GM12878 (cell line): ENCODE data around the gene COL20A1. TPM values are rescaled to one million over a fixed set of nuclear protein-coding genes. Genes with fewer than 3 reads are reported as not detected.

Source experiments
- ASH2L ChIP-seq: fragments of 300-600, 200-600 bp; sonication (generic); IDR thresholded peaks from 2 replicates; pipeline ENCODE4 v1.6.1; 2017; ENCODE audit warnings: low read depth, mild to moderate bottlenecking, borderline replicate concordance
- ATF7 ChIP-seq: fragments of 450-650 bp; IDR thresholded peaks from 2 replicates; pipeline ENCODE4 v1.6.1; 2016; ENCODE audit warnings: low read depth, mild to moderate bottlenecking
- BMI1 ChIP-seq: fragments of 450-650 bp; IDR thresholded peaks from 2 replicates; pipeline ENCODE4 v1.6.1; 2016; ENCODE audit warnings: mild to moderate bottlenecking, moderate library complexity, borderline replicate concordance
- BRCA1 ChIP-seq: IDR thresholded peaks from 2 replicates; pipeline ENCODE4 v1.6.1; 2011; ENCODE audit warnings: low read depth, low read length, improper control_type of control experiment
- EGR1 ChIP-seq, 2 experiments: IDR thresholded peaks; 1 replicate in 1 of 2; 2 replicates in 1 of 2; pipeline ENCODE4 v1.6.1; 2011 to 2012; ENCODE audit warnings: low read depth in 2 of 2, low read length in 2 of 2, borderline replicate concordance in 1 of 2, mild to moderate bottlenecking in 1 of 2, moderate library complexity in 1 of 2
- KLF5 ChIP-seq: fragments of 450-650 bp; IDR thresholded peaks from 2 replicates; pipeline ENCODE4 v1.6.1; 2014; ENCODE audit warnings: mild to moderate bottlenecking; ENCODE audit not compliant: partially characterized antibody
- MYB ChIP-seq: fragments of 150-350 bp; IDR thresholded peaks from 2 replicates; pipeline ENCODE4 v1.6.1; 2014; ENCODE audit warnings: mild to moderate bottlenecking, low read depth, low read length, borderline replicate concordance
- RB1 ChIP-seq: fragments of 450-650 bp; formaldehyde crosslinking; IDR thresholded peaks from 2 replicates; pipeline ENCODE4 v1.6.1; 2017; ENCODE audit warnings: mild to moderate bottlenecking, borderline replicate concordance
- ZBTB11 ChIP-seq: fragments of 450-650 bp; formaldehyde crosslinking; IDR thresholded peaks from 2 replicates; pipeline ENCODE4 v1.5.0; 2022; ENCODE audit warnings: mild to moderate bottlenecking, missing genetic modification characterization
- polyA plus RNA-seq, 11 experiments: library from polyadenylated mRNA; depleted of rRNA in 4 of 11; unstranded in 6 of 11; stranded (reverse) in 5 of 11; fragments of >200 nt; fragmentation: Nextera tagmentation in 4 of 11; fragmentation: Illumina TruSeq in 1 of 11; extraction: Ambion mirVana in 4 of 11; extraction: Trizol in 1 of 11; gene quantifications; 1 replicate in 1 of 11; 2 replicates in 10 of 11; pipeline versions ENCODE4 v1.2.1 to v1.2.3, GENCODE V29; 2011 to 2016; ENCODE audit warnings: inconsistent platforms in 2 of 11, missing spikeins in 2 of 11, low read depth in 1 of 11
- total RNA-seq, 4 experiments: library from RNA; depleted of rRNA in 3 of 4; stranded (reverse); fragments of >200 nt in 3 of 4; fragmentation: Illumina TruSeq in 1 of 4; extraction: Trizol in 1 of 4; gene quantifications; 2 replicates each; pipeline versions ENCODE4 v1.2.1 to v1.2.3, GENCODE V29; 2013 to 2021

COL20A1 gene
- total and polyA plus RNA-seq, 10 of the 15 experiments (the other 5 are each of a cell fraction or from before 2014, with no cell fraction given): not detected

- TF ChIP-seq MYB (no peak), EGR1 (IDR thresholded peaks at IDR 0.05; ENCODE audit: borderline replicate concordance in 1 of 2, low read depth in 2 of 2, low read length in 2 of 2) (no peak), ASH2L (no peak), BMI1 (no peak), KLF5 (no peak), ZBTB11 (no peak), ATF7 (no peak), BRCA1 (no peak), RB1 (no peak)
Measured at GRCh38 chr20:63380346-63380870, 87.4 kb downstream of the COL20A1 start (continued).
